ENCODE data around the gene SMARCD1. TPM values are rescaled to one million over a fixed set of nuclear protein-coding genes. Genes with fewer than 3 reads are reported as not detected.
A peak's percentile ranks its signal among the peaks of the same experiment; 100 is the strongest.

Gene SMARCD1
- total RNA-seq, 2 donors from 2014 or later, result 35.5 to 41.8 TPM

DNA sequence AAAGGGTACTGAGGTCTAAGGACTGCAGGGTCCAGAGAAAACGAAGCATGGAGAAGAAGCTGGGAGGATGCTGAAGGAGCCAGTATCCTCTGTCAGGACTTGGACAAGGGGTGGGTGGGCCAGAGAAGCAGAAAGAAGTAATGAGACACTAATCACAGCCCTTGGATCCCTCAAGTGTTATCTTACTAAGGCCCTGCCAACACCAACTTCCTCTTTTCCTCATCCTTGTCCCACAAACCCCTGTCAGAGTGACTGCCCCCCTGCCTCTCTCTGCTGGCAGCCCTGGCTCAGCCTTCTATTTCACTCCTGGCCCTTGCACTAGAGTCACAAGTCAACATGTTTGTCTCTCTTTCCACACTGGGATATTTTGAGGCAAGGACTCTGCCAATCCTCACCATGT lies 31.6 kb upstream of the SMARCD1 start:
- intact Hi-C loops (cut with DNase I, micrococcal nuclease), result loop anchor here (5.0 to 10.0 kb wide), 2 partner anchors 81 to 89 kb away; partner anchors contain the start of genes AQP5 (in 1 of the 2) and AQP6 (in 1 of the 2)
- ATAC-seq, result no peak
- DNase-seq, result no peak

DNA sequence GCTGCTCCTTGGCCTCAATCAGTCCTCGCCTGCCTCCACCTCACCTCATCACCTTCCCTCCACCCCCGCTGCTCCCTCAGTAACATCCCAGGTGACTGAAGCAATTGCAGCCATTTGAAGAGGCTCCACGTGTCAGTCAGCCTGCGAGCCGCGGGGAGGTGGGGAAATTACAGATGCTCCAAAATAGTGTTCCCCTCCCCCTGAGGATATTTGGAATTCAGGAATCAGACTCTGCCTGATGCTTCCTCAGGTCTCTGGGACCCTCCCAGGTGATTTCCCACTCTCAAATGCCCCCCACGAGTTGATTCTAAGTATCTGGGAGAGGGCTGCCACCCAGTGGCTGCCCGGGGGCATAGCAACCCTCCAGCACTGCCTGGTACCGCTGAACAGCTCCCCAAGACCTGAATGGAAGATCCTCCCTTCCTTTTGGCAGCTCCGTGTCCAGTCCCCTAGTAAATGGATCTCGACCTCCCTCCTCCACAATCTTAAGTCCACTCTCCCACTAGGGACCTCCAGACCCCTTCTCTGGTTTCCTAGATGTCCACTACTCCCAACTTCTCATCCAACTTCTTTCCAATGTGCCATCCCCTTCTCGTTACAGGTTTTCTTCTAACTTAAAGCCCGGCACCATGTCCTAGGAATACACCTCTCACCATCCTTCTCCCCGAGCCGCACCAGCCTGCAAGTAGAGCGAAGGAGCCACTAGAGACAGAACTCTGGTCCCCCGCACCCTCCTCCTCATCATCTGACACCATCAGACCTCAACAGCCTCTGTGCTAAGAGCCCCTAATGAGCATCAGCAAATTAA lies 29.1 kb upstream of the SMARCD1 start:
- ATAC-seq (peak; percentile 65), DNase-seq (peak in 1 of 2 donors; percentile 51)
- intact Hi-C loops (cut with DNase I, micrococcal nuclease), result loop anchor here in 1 of 2 donors (10.0 kb wide), 1 partner anchor 91 kb away; the partner anchor contains the start of gene AQP5

DNA sequence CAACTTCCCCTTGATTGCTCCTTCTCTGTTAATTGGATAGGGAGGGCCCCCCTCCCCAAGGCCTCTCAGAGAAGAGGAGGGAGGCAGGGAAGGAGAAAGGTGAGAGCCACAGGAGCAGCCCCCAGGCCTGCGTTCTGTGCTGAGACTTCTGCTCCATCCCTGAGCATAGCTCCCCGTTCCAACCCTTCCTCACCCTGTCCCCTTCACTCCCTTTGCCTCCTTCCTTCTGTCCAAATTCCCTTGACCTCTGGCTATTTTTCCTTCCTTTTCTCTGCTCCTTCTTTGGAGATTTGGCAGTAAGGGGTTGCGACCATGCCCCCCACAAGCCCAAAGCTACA lies 28.5 kb upstream of the SMARCD1 start:
- no peak for DNase-seq
- intact Hi-C loops (cut with DNase I, micrococcal nuclease), result loop anchor here in 1 of 2 donors (10.0 kb wide), 1 partner anchor 92 kb away; the partner anchor contains the start of gene AQP5
- ATAC-seq, result no peak

DNA sequence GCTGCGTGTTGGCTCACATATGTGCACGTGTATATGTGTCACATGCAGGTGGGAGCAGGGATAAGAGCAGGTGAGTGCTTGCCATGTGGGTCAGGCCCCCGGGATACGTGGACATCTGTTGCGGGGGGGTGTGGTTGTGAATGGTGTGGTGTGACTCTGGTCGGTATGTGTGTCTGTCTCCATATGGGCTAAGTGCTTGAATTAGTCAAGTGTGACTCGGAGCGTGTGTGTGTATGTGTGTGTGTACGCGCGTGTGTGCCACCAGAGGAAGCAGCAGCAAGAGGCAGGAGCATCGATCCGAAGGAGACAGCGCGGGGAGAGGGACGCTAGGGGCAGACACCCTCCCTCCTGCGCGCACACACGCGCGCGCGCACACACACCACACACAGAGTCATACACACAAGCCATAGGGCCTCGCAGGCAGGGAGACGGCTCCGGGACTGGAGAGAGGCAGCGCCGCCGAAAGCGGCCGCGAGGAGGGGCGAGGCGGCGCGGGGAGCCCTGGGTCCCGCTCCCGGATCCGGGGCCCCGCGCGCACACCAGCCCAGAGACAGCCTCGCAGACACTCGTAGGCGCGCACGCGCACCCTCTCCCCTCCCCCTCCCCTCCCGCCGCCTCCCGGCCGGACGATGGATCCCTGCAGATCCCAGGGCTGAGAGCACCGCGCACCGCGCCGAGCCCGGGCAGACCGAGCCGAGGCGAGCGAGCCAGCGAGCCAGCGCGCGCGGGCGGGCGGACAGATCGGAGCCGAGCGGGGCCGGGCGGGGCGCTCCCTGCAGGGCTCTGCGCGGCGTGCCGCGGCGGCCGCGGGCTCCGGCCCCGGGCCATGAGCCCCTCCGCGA lies 27.9 kb upstream of the SMARCD1 start, which contains the start of gene ASIC1:
ASIC1 (plus strand) TSS at position 597 of the 842 bp plus-strand sequence. CDS start 1,171 bp downstream, outside the sequence.
- ATAC-seq, result peak; percentile 80
- intact Hi-C loops (cut with DNase I, micrococcal nuclease), result loop anchor here in 1 of 2 donors (10.0 kb wide), 1 partner anchor 92 kb away; the partner anchor contains the start of gene AQP5
- peak; percentile 57 to 71 for DNase-seq

DNA sequence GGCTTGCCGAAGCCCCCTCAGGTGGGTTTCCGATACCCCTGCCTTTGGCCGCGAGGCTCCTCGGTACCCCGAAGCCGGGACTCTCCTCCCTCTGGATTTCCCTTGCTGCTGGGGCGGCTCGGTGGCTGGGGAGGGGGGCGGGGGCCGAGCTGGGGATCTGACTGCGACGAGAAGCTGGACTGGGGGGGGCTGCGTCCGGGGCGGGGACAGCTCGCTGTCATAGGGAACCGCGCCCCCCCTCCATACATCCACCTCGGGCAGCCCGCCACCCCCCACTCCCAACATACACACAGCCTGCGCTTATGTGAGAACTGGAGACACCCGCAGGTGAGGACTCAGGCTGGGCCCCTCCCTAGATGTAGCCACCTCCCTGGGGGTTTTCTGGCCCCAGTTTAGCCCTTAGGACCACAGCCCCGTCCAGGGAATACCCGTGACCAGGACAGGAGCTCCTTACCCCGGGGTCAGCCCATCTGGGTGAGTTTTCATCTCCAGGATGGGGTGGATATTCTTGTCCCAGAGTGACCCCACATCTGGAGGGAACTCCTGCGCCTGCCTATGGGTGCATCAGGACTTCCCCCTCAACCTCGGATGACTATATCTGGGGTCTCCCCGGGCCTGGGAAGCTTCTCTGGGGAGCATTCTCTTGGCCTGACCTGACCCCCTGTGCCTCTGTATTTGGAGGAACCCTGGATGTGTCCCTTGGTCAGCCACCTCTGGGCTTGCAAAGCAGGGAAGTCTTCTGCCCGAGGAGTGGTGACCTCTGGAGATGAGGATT lies 27.1 kb upstream of the SMARCD1 start:
- DNase-seq (no peak), ATAC-seq (no peak)
- intact Hi-C loops (cut with DNase I, micrococcal nuclease), result loop anchor here in 1 of 2 donors (10.0 kb wide), 1 partner anchor 93 kb away; the partner anchor contains the start of gene AQP5

DNA sequence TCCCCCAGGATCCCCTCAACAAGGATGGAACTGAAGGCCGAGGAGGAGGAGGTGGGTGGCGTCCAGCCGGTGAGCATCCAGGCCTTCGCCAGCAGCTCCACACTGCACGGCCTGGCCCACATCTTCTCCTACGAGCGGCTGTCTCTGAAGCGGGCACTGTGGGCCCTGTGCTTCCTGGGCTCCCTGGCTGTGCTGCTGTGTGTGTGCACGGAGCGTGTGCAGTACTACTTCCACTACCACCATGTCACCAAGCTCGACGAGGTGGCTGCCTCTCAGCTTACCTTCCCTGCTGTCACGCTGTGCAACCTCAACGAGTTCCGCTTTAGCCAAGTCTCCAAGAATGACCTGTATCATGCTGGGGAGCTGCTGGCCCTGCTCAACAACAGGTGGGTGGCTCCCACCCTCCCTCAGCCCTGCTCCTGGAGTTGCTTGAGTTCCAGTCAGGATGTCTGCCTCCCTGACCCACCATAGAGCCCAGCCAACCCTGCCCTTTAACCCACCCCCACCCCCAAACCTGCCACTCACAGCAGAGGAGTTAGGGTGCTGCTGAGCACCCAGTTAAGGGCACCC lies 26.3 kb upstream of the SMARCD1 start:
- intact Hi-C loops (cut with DNase I, micrococcal nuclease), result loop anchor here in 1 of 2 donors (10.0 kb wide), 1 partner anchor 94 kb away; the partner anchor contains the start of gene AQP5
- DNase-seq, result no peak
- no peak for ATAC-seq

DNA sequence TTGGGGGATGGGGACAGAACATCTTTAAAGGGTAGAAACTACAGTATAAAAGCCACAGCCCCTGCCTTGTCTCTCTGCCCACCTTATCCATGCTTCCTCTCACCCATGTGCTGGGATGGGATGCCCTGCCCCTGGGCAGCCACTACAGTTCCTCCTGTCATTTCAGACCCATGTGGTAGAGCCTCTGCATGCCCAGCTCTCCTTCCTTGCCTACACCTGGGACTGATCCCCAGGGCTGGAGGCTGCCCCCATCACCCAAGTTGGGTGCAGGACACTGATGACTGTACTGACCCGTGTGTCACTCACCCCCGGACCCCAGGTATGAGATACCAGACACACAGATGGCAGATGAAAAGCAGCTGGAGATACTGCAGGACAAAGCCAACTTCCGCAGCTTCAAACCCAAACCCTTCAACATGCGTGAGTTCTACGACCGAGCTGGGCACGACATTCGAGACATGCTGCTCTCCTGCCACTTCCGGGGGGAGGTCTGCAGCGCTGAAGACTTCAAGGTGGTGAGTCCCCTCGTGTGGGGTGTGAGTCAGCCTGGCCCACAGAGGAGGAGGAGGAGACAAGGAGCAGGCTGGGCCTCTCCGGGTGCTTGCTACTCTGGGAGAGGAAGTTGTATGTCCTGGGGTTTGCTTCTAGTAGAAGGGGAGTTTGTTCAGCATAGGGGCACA lies 25.6 kb upstream of the SMARCD1 start:
- DNase-seq (no peak), ATAC-seq (no peak)
- intact Hi-C loops (cut with DNase I, micrococcal nuclease), result loop anchor here in 1 of 2 donors (10.0 kb wide), 1 partner anchor 95 kb away; the partner anchor contains the start of gene AQP5

DNA sequence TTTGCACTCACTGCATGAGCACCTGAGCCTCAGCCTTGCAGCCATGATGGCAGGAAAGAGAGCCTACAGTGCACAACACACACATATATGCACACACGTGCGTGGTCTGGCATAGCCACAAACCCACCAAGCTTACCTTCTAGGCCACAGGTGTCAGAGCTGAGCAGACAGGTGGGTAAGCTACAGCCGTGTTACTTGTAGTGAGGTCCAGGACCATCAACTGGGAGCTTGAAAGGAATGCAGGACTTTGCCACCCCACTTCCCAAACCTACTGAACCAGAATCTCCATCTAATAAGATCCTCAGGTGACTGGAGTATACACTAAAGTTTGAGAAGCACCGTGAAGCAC lies 25.0 kb upstream of the SMARCD1 start:
- intact Hi-C loops (cut with DNase I, micrococcal nuclease), result no loop called here
- DNase-seq (no peak), ATAC-seq (no peak)

DNA sequence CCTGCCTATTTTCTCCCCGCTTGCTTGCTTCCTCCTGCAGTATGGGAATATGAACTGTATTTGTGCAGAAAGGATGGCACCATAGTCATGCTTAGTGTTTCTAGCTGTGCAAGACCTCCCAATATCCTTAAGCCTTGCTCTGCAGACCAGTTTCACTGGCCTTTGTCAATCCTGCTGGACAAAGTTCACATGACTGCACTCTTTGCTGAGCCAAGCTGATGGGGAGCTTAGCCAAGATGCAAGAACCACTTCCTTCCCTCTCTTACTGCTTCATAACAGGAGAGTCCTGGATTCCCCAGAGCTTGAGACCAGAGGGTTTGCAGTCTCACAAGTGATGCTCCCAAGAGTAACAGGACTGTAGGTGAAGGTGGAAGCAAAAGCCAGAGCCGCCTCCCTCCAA lies 24.0 kb upstream of the SMARCD1 start:
- DNase-seq (no peak), ATAC-seq (no peak)
- intact Hi-C loops (cut with DNase I, micrococcal nuclease), result no loop called here

DNA sequence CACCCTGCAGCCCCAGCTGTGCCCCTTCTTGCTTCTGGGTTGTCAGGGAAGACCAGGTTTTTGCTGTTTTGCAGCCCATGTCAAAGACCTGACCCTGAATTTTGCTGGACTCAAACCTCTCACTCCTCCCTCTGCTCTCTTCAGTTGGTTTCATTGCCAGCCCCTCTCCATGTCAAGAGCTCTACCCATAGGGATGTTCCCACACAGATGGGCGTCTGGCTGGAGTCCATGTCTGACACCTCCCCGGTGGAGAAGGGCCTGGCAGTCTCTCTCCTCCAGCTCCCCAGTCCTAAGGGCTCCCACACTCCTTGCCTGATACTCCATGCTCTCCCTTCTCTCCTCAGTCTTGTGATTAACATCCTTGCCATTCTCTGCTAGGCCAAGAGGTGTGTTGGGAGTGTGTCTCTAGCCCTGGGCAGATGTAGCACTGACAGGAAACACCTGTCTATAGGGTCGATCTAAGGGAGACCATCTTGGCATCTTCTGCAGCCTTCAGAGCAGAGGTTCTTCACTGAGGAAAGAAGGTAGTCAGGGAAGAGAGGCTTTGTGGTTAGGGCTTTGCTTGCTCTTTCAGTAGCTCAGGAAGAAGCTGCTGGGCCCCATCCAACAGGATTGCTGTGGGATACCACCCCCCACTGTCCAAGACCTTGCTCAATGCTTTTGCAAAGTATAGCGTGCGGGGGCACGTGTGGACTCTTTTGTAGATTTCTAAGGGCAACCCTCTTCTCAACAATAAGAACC lies 23.0 kb upstream of the SMARCD1 start:
- intact Hi-C loops (cut with DNase I, micrococcal nuclease), result no loop called here
- ATAC-seq (no peak), DNase-seq (no peak)

DNA sequence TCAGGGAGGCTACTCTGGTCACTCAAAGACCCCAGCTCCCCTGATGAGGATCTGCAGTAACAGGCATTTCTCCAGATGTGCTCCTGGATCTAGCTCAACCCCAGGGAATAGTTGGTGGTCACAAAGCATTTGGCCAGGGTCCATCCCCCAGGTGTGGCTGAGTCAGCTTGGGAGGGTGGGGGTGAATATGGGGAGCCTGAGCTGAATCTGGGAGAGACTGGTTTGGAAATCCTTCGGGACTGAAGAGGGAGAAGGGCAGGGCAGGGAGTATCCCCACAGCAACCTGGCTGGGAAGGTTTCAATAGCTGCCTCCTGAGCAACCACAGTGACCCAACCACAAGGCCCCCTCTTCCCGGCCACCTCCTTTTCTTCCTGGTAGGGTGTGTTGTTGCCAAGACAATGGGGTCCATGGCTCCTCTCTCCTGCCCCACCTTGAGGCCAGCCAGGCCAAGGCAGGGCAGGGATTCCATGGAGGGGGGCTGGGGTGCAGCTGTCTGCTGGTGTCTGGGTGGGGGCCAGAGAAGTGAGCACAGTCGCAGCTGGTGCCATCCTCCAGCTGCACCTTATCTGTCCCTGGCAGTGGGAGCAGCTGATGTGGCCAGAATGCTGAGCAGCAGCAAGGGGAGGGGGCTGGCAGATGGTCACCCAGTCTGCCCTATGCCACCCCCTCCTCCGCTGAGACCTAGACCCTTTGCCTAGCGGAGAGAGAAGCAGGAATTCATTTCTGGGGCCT lies 22.2 kb upstream of the SMARCD1 start:
- DNase-seq, result no peak
- intact Hi-C loops (cut with DNase I, micrococcal nuclease), result no loop called here
- ATAC-seq, result no peak

DNA sequence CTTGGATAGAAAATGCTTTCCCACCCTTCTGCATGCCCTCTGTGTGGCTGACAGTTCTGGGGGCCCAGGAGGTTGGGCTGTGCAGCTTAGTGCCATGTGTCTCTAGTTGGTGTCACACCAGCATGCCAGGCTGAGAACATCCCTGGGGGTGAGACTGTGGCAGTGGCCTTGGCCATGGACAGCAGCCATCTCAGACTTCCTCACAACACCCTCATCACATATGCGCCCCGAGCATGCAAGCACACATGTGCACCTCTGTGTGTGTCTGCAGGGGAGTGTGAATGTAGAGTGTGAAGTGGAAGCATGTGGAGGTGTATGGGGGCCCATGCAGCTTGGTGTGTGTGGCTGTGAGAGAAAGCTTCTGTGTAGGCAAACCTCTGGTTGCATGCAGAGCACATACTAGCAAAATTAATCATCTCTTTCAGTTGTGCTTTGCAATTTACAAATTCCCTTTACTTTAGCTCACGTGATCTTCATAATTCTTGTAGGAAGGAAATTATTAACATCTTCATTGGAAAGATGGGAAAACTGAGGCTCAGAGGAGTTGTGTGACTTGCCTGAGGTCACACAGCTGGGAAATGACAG lies 19.3 kb upstream of the SMARCD1 start:
- DNase-seq (no peak), ATAC-seq (no peak)
- intact Hi-C loops (cut with DNase I, micrococcal nuclease), result loop anchor here in 1 of 2 donors (5.0 kb wide), 1 partner anchor 99 kb away; no protein-coding TSS in a partner anchor

DNA sequence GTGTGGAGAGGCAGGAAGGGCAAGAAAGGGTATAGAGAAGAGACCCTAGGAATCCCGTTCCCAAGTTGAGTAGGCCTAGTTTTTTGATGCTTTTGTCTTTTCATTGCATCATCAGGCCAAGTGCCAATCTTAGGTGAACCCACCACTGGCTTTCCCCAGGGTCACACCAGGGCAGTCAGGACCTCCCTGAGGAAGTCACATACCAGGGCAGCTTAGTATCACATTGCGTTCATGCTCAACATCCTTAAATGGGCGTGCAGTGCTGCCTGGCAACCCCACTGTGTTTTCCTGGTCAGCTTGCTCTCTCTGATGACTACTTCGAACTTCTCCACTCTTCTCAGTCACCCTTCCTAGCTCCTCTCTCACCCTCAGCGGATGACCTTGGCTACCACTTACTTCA lies 18.7 kb upstream of the SMARCD1 start:
- intact Hi-C loops (cut with DNase I, micrococcal nuclease), result loop anchor here in 1 of 2 donors (5.0 kb wide), 1 partner anchor 99 kb away; no protein-coding TSS in a partner anchor
- ATAC-seq (no peak), DNase-seq (no peak)

DNA sequence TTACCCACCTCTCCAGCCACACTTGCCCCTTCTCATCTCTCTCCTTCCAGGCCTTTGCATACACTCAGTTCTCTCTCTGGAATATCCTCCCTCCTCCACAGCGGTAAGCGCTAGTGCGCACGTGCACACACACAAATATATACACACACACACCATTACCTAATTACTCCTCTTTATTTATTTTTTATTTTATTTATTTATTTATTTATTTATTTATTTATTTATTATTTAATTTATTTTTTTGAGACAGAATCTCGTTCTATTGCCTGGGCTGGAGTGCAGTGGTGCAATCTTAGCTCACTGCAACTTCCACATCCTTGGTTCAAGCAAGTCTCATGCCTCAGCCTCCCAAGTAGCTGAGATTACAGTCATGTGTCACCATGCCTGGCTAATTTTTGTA lies 16.1 kb upstream of the SMARCD1 start:
- intact Hi-C loops (cut with DNase I, micrococcal nuclease), result loop anchor here in 1 of 2 donors (5.0 kb wide), 1 partner anchor 102 kb away; no protein-coding TSS in a partner anchor
- no peak for DNase-seq
- no peak for ATAC-seq

DNA sequence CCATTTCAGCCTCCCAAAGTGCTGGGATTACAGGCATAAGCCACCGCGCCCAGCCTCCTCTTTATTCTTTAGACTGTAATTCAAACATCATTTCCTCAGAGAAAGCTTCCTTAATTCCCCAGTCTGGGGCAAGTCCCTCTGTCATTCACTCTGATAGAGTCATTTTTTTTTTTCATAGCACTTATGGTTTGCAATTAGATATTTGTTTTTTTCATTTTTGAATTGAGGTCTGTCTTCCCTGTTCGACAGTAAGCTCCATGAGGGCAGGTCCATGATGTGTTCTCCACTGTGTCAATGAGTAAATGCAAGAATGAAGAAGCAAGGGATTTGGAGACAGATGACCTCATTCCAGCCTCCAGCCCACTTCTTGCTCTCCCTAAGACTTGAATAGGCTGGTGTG lies 15.6 kb upstream of the SMARCD1 start:
- intact Hi-C loops (cut with DNase I, micrococcal nuclease), result loop anchor here in 1 of 2 donors (5.0 kb wide), 1 partner anchor 102 kb away; no protein-coding TSS in a partner anchor
- ATAC-seq (no peak), DNase-seq (no peak)
